Skin epidermis (tissue), 12 donors: Measurements from ENCODE around the gene CIDEC.
"Not testable (repeated sequence)": the region's sequence is repeated elsewhere in the genome, so short reads cannot be mapped to it uniquely, and the experiment has no call there.

Experiments
- H3K27ac ChIP-seq, 21 experiments: fragments of 200-600 bp; sonication (generic) in 11 of 21; one replicate each; pipeline ENCODE4 v1.5.0; 2020; ENCODE audit warnings: mild to moderate bottlenecking in 3 of 21, inconsistent platforms in 2 of 21, moderate library complexity in 2 of 21
- H3K4me3 ChIP-seq, 7 experiments: fragments of 200-600 bp; sonication (generic) in 2 of 7; one replicate each; pipeline ENCODE4 v1.5.0; 2020; ENCODE audit warnings: inconsistent platforms in 2 of 7, mild to moderate bottlenecking in 2 of 7, moderate library complexity in 1 of 7

CIDEC gene

DNA sequence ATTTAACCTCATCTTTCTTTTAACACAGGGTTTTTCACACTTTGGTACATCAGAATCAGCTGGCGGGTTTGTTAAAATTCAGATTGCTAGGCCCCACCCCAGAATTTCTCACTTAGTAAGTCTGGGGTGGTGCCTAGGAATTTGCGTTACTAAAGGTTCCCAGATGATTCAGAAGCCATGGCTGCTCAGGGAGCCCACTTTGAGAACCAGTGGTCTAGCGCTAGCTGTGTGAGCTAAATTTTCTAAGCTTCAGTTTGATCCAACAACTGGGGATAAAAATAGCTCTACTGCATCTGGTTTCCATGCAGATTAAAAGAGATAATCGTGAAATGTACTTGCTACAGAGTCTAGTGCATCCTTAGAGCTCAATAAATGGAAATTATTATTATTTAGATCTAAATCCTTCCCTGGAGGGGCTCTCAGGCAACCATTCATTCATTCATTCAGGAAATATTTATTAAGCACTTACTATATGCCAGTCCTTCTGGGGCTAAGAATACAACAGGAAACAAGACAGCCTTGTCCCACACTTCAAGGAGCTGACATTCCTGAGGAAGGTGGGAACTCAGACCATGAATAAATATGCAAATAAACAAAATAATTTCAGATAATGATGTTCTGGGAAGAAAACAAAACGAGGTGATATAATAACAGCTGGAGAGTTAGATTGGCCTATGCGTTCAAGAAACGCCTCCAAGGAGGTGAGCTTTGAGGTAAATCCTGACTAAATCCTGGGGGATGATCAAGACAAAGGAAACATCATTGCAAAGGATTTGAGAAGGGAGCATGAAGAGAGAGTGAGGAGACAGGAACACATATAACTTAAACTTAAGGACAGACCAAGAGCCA lies 3.9 kb upstream of the CIDEC start:
- peak overlapping the region in 7 of 21 experiments; percentile 1 to 67 (median 30) for H3K27ac ChIP-seq
- H3K4me3 ChIP-seq, result no peak overlapping the region

DNA sequence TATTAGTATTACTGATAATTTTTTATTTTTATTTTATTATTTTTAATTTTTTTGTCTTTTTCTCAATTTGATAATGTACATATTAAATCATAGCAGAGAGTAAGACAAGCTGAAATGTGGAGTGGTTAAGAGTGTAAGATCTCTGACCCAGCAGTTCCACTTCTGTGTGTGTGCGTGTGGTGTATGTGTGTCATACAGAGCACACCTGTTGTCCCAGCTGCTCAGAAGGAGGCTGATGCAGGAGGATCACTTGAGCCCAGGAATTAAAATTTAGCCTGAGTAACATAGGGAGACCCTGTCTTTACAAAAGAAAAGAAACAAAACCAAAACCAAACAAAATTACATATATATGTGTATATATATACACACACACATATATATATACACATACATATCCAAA lies 1.4 kb upstream of the CIDEC start:
- H3K27ac ChIP-seq, result no peak overlapping the region
- no peak overlapping the region for H3K4me3 ChIP-seq

DNA sequence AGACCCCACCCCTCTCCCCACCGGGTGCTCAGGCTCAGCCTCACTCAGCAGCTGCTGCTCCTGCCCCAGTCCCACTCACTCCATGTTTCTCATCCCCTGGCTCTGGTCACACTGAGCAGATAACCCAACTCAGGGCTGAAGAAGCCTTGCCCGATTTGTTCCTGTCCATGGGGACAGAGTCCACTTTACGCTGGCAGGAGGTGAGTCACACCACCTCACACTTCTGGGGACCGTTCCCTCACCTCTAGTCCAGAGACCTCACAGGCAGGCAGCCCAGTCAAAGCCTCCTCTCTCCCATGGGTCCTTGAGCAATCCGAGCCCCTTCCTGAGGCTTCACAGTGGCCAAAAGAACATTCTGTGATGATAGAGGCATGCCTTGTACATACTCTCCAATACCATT lies 1.4 kb downstream of the CIDEC start:
- no peak overlapping the region for H3K27ac ChIP-seq
- H3K4me3 ChIP-seq, result no peak overlapping the region

DNA sequence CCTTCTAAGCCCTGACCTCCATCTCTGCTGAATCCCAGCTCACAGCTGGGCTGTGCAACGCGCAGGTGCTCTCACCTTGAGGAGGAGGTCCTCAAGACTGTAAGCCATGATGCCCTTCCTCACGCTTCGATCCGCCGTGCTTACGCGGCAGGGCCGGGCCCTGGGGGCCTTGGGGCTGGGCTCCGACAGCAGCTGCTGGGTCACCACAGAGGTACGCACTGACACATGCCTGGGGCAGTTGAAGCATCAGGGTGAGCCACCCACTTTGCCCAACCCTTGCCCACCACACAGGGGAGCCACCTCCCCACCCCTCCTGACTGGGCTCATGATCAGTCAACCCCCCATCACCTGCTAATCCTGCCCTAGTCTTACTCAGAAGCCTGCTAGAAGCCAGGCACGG lies 3.1 kb downstream of the CIDEC start:
- no peak overlapping the region for H3K27ac ChIP-seq

GRCh38 chr3:9876255-9876654 lies 3.8 kb downstream of the CIDEC start:
- not testable (repeated sequence) for H3K4me3 ChIP-seq, H3K27ac ChIP-seq

More for the DNA sequence above, 3.1 kb downstream of the CIDEC start:
- H3K4me3 ChIP-seq, result no peak overlapping the region

DNA sequence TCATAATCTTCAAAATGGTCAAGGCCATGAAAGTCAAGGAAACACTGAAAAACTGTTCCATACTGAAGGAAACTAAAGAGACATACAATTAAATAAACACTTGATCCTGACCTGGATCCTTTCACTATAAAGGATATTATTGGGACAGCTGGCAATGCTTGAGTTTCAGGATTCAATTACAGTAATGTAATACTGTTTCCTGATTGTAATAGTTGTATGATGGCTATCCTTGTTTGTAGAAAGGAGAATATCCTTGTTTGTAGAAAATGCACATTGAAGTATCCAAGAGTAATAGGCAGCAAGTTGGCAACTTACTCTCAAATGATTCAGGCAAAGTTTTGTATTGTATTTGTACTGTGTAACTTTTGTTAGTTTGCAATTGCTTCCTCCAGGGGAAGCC lies 4.6 kb downstream of the CIDEC start:
- no peak overlapping the region for H3K27ac ChIP-seq
- no peak overlapping the region for H3K4me3 ChIP-seq

DNA sequence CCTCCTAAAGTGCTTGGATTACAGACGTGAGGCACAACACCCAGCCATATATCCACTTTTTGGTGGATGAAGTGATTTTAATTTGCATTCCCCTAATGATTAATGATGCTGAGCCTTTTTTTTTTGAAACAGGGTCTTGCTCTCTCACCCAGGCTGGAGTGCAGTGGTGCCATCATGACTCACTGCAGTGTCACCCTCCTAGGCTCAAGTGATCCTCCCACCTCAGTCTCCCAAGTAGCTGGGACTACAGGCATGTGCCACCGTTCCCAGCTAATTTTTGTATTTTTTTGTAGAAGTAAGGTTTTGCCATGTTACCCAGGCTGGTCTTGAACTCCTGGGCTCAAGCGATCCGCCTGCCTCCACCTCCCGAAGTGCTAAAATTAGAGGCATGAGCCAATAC lies 8.0 kb downstream of the CIDEC start:
- not testable (repeated sequence) for H3K27ac ChIP-seq, H3K4me3 ChIP-seq

DNA sequence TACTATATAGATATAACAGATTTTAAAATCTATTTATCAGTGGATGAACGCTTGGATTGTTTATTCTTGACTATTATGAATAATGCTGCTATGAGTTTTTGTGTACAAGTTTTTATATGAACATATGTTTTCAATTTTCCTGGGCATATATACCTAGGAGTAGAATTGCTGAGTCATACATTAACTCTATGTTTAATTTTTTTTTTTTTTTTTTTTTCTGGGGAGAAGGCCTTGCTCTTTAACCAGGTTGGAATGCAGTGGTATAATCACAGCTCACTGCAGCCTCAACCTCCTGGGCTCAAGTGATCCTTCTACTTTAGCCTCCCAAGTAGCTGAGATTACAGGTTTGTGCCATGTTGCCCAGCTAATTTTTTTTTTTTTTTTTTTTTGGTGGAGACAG lies 9.1 kb downstream of the CIDEC start:
- Histone ChIP-seq H3K27ac (no peak overlapping the region), H3K4me3 (no peak overlapping the region)

DNA sequence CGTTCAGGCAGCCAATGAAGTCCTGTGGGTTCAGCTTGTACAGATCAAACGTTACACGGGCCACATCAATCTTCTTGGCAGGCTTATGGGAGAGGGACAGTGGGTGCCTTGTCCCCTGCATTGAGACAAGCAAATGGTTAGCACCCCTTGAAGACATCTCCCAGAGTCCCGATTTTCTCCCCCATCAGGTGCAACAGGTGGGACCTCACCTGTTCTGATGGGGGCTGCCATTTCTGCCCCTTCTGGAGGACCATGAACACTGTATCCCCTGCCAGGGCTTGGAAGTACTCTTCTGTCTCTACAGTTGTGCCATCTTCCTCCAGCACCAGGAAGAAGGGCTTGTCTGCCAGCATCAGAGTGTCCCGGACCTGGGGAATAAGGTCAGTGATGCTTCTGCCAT lies 10.1 kb downstream of the CIDEC start:
- Histone ChIP-seq H3K4me3 (no peak overlapping the region), H3K27ac (no peak overlapping the region)

GRCh38 chr3:9867106-9867505 lies 12.9 kb downstream of the CIDEC start:
- Histone ChIP-seq H3K4me3 (no peak overlapping the region), H3K27ac (no peak overlapping the region)

DNA sequence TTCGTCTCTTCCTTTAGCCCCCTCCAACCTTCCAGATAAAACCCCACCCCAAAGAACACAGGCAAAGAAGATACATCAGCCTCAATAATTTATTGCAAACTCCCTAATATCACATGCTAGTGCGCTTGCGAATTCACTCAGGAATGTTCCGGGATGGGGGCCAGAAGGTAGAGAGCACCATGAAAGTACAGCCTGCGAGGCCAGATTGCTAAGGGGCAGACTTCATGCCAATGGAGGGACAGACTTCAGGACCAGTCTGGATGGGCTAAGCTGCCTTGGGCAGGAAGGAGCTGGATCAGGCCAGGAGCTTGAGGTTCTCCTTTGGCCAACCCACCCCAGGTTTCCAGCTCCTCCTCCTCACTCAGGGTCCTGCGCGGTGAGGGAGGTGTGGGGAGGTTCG lies 13.4 kb downstream of the CIDEC start:
- no peak overlapping the region for H3K4me3 ChIP-seq
- H3K27ac ChIP-seq, result no peak overlapping the region

GRCh38 chr3:9865125-9865637 lies 14.9 kb downstream of the CIDEC start:
- H3K4me3 ChIP-seq, result not testable (repeated sequence)
- peak overlapping the region in 5 of 21 experiments; percentile 6 to 61 (median 29) for H3K27ac ChIP-seq

DNA sequence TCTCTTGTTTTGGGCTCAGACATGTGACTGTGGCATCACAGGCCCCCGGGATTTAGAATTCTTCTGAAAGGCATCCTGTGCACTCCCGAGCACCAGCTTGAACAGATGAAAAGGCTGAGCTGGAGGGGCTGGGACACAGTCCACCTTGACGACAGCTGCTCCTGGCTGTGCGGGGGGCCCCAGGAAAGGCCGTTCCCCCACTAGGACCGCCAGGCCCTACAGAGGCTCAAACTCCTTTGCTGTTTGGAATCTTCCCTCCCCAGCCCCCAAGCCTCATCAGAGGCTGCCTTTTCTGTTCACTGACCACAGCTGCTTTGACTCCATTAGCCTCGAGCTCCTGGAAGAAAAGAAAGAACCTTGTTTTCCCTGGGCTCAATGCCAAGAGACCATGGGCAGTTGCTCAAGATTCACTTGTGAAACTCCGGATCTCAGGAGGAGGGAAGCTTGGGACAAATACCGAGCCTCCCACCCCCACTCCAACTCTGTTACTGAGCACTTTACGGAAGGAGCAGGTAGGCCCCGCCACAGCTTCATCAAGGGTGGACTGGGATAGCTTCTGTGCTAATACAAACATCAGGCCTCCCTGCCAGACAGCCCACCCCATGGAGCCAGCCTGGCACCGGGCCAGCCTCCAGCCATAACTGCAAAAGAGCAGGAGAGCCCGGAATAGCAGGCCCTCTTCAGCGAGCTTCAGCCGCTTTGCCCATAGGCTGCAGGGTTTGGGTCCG lies 15.7 kb downstream of the CIDEC start:
- H3K4me3 ChIP-seq, result no peak overlapping the region
- peak overlapping the region in 6 of 21 experiments; percentile 6 to 61 (median 36) for H3K27ac ChIP-seq

GRCh38 chr3:9863058-9863772 lies 16.8 kb downstream of the CIDEC start:
- Histone ChIP-seq H3K27ac (peak overlapping the region in 7 of 21 experiments; percentile 6 to 73 (median 43)), H3K4me3 (peak overlapping the region; percentile 3 to 40 (median 21))

DNA sequence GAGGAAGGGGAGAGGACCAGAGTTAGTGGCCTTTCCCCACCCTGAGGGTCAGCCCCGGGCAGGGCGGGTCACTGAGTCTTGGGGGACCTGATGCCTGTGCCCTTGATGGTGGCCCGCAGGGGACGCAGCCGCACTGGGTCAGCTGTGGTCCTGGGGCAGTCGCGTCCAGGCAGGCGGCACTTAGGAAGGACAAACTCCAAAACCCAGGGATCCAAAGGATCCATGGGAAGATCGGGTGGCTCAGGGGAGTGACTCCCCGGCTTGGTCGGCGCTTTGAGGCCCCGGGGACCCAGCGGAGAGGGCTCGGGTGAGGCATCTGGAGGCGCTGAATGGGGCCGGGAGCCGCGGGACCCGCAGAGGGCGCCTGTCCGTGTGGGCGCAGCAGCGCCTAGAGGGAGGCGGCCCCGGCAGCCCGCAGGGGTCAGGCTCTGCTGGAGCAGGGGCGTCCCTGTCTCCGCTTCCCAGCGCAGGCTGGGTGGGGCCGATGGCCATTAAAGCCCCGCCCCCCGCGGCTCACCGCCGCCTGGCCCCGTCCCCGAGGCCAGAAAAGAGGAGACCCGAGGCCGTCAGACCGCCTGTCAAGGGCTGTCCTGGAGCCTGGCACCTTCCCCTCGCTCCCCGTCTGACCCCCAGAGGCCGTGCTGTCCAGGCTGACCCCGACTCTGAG lies 17.5 kb downstream of the CIDEC start:
- Histone ChIP-seq H3K27ac (peak overlapping the region in 8 of 21 experiments; percentile 6 to 73 (median 31)), H3K4me3 (peak overlapping the region; percentile 3 to 40 (median 21))

GRCh38 chr3:9861626-9862130 lies 18.4 kb downstream of the CIDEC start:
- H3K4me3 ChIP-seq, result no peak overlapping the region

DNA sequence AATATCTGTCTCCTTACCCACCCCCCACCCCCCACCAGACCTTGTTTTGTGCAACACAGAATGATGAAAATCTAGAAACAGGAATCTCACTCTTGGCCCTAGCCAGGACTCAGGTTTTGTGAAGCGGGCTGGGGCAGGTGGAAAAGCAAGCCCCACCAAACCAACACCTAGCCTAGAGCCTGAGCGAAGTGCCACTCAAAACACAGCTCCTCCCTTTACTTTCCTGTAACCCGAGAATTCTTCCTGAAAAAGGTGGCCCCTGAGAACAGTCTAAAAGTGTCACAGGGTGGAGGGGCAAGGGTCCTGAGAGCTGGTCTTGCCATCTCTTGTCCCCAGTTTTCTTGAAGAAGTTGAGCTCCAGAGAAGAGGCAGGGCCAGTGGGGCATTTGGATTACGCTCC lies 18.9 kb downstream of the CIDEC start:
- Histone ChIP-seq H3K4me3 (no peak overlapping the region), H3K27ac (no peak overlapping the region)

More at GRCh38 chr3:9861626-9862130, 18.4 kb downstream of the CIDEC start:
- no peak overlapping the region for H3K27ac ChIP-seq

GRCh38 chr3:9859530-9860025 lies 20.5 kb downstream of the CIDEC start:
- Histone ChIP-seq H3K4me3 (no peak overlapping the region), H3K27ac (no peak overlapping the region)

GRCh38 chr3:9855594-9855993 lies 24.5 kb downstream of the CIDEC start:
- no peak overlapping the region for H3K27ac ChIP-seq
- H3K4me3 ChIP-seq, result no peak overlapping the region
